NCI-H2227 (cell line): ENCODE data around the gene DELE1.

Experiments
- DNase-seq: peaks from one replicate; lab custom pipeline; 2025; ENCODE audit not compliant: unreplicated experiment; lab: John Stamatoyannopoulos, UW

Gene DELE1

GRCh38 chr5:141954194-141954593 lies 30.5 kb downstream of the DELE1 start:
- no peak for DNase-seq

GRCh38 chr5:141957367-141957996 lies 33.8 kb downstream of the DELE1 start:
- DNase-seq = no peak

GRCh38 chr5:141958113-141958512 lies 34.4 kb downstream of the DELE1 start, which contains the start of gene PCDH12:
Gene PCDH12 (minus strand): TSS chr5:141958202. CDS start chr5:141957851, 351 bp downstream.
- DNase-seq = peak; percentile 16

GRCh38 chr5:141958546-141959172 lies 35.0 kb downstream of the DELE1 start:
- DNase-seq = no peak

- no peak for DNase-seq
Observed at GRCh38 chr5:141960018-141960417, 36.3 kb downstream of the DELE1 start.

GRCh38 chr5:141960449-141961323 lies 37.0 kb downstream of the DELE1 start:
- DNase-seq = peak; percentile 88

- no peak for DNase-seq
Observed at GRCh38 chr5:141961466-141961865, 37.8 kb downstream of the DELE1 start.

GRCh38 chr5:141963701-141964100 lies 40.0 kb downstream of the DELE1 start:
- DNase-seq = no peak

GRCh38 chr5:141965071-141965470 lies 41.4 kb downstream of the DELE1 start:
- DNase-seq = no peak

GRCh38 chr5:141966275-141966962 lies 42.7 kb downstream of the DELE1 start:
- DNase-seq = no peak

- no peak for DNase-seq
Observed at GRCh38 chr5:141966963-141967333, 43.3 kb downstream of the DELE1 start.

GRCh38 chr5:141968914-141969608 lies 45.4 kb downstream of the DELE1 start, which contains the start of gene RNF14:
Gene RNF14 (plus strand): TSS chr5:141969105. CDS start chr5:141973589, 4,484 bp downstream.
- peak; percentile 92 for DNase-seq

GRCh38 chr5:141969783-141970771 lies 46.4 kb downstream of the DELE1 start:
- DNase-seq = no peak

- no peak for DNase-seq
Observed at GRCh38 chr5:141973871-141974595, 50.4 kb downstream of the DELE1 start.

- DNase-seq = no peak
Observed at GRCh38 chr5:141976176-141976575, 52.5 kb downstream of the DELE1 start.

- DNase-seq = no peak
Observed at GRCh38 chr5:141978389-141978788, 54.7 kb downstream of the DELE1 start.

- DNase-seq = no peak
Observed at GRCh38 chr5:141982626-141983025, 59.0 kb downstream of the DELE1 start.

GRCh38 chr5:141986072-141986471 lies 62.4 kb downstream of the DELE1 start:
- DNase-seq = no peak

GRCh38 chr5:141989720-141990119 lies 66.0 kb downstream of the DELE1 start:
- DNase-seq = no peak
